ENCODE data around the gene INTS4. TPM values are rescaled to one million over a fixed set of nuclear protein-coding genes. Genes with fewer than 3 reads are reported as not detected.

INTS4 gene
- total and polyA plus RNA-seq, 2 of the 4 experiments (the other 2 are of a cell fraction) = 24.0 to 52.5 TPM

- Histone ChIP-seq H3K56ac (ENCODE audit: extremely low read depth, insufficient read depth, low read length) (no peak overlapping the region), H3K79me1 (ENCODE audit: low read depth in 1 of 2, low read length in 2 of 2) (no peaks in the 10 kb centered on the region), H3K27ac (ENCODE audit: insufficient read depth, low read length) (no peak overlapping the region), H2AK9ac (replicated peaks; ENCODE audit: low read depth, low read length, poor library complexity) (no peak overlapping the region), H2AK5ac (ENCODE audit: low read depth, low read length) (no peak overlapping the region), H4K5ac (ENCODE audit: low read depth, low read length) (no peak overlapping the region), H4K91ac (ENCODE audit: insufficient read depth, low read depth, low read length) (no peak overlapping the region), H3K18ac (ENCODE audit: low read depth, low read length) (no peak overlapping the region), H2BK120ac (ENCODE audit: low read depth, low read length) (no peak overlapping the region), H3K27me3 (ENCODE audit: control insufficient read depth, insufficient read depth, low read length) (no peaks in the 10 kb centered on the region), H3K4ac (ENCODE audit: low read depth, low read length) (no peak overlapping the region), H2AFZ (replicated peaks; ENCODE audit: low read length, poor library complexity) (no peak overlapping the region), H3K9ac (ENCODE audit: low read depth, low read length) (no peak overlapping the region), H2BK5ac (ENCODE audit: low read depth, low read length, poor library complexity, severe bottlenecking) (no peak overlapping the region), H3K36me3 (ENCODE audit: control insufficient read depth, insufficient read depth, low read length) (no peaks in the 10 kb centered on the region), H2BK15ac (ENCODE audit: low read depth, low read length) (no peak overlapping the region), H3K9me1 (ENCODE audit: insufficient read depth, low read length) (peaks cover 2% of the 10 kb centered on the region; the same call in 1 of the 2 replicates), H4K8ac (ENCODE audit: low read depth in 2 of 2, low read length in 2 of 2) (no peak overlapping the region), H3K9me3 (ENCODE audit: control insufficient read depth, insufficient read depth, low read length) (no peaks in the 10 kb centered on the region), H3K23ac (ENCODE audit: low read depth, low read length) (no peak overlapping the region), H4K20me1 (ENCODE audit: insufficient read depth, low read length) (no peaks in the 10 kb centered on the region), H2BK20ac (ENCODE audit: low read depth, low read length) (no peak overlapping the region), H3K4me2 (ENCODE audit: low read depth, low read length) (no peak overlapping the region), H3K14ac (replicated peaks; ENCODE audit: low read depth, low read length) (no peak overlapping the region), H3K4me3 (ENCODE audit: insufficient read depth, low read depth, low read length) (no peak overlapping the region), H3K4me1 (ENCODE audit: control insufficient read depth, insufficient read depth, low read length) (peaks cover 3% of the 10 kb centered on the region; the same call in 1 of the 2 replicates)
- WGBS, 2 experiments (ENCODE audit: extremely low coverage in 2 of 2, insufficient read length in 1 of 2) = no CpG with 5 or more reads among the region's 4 CpGs
- dilution Hi-C loops (cut with HindIII; ENCODE audit: low sequenced_read_pairs, unreplicated experiment) (no loop called here), intact Hi-C loops (cut with micrococcal nuclease) (no loop called here), in situ Hi-C loops (cut with MboI; ENCODE audit: low sequenced_read_pairs) (no loop called here)
- TF ChIP-seq RAD21 (IDR thresholded peaks at IDR 0.05; ENCODE audit: low read length) = no peak
- TF ChIP-seq MAZ (IDR thresholded peaks at IDR 0.05; ENCODE audit: borderline replicate concordance, low read depth, low read length) = no peak
- TF ChIP-seq CEBPB (IDR thresholded peaks at IDR 0.05; ENCODE audit: low read depth, low read length) = peak; percentile 23; the same call in 1 of the 2 replicates
- TF ChIP-seq ELK1 (IDR thresholded peaks at IDR 0.05; ENCODE audit: borderline replicate concordance, low read depth, low read length) = no peak
- no peak for TF ChIP-seq RFX5 (IDR thresholded peaks at IDR 0.05; ENCODE audit: low read depth, low read length)
- TF ChIP-seq NFE2L2 (IDR thresholded peaks at IDR 0.05; ENCODE audit: low read depth, low read length) = no peak
- ATAC-seq (ENCODE audit: low read depth) = 0 out of 2 replicates have a peak, but pooled peaks have one; percentile 21
- ChIA-PET CTCF (no interaction called here), POLR2A (ENCODE audit: unreplicated experiment) (no interaction called here)
- DNase-seq = no peak
- no TSS peak for BruUV-seq (replicated peaks)
Measured at GRCh38 chr11:78033040-78033439, 38.6 kb upstream of the INTS4 start.

Data from IMR-90 (cell line).